WTC11 (cell line): Measurements from ENCODE around the gene TERB2. TPM values are rescaled to one million over a fixed set of nuclear protein-coding genes. Genes with fewer than 3 reads are reported as not detected.

ENCODE experiments used
- ATAC-seq: fragments of 200-7000 bp; cut with Tn5 transposase; 2 replicates; pipeline ENCODE4 v1.10.0; 2021; ENCODE audit warnings: mild to moderate bottlenecking, moderate library complexity
- CTCF ChIA-PET: fragments of 300-600 bp; sonication (Branson Sonifier 250); formaldehyde crosslinking; loops from one replicate; lab custom pipeline; 2021; ENCODE audit warnings: antibody characterized with exemption; lab: Charles Lee
- POLR2A ChIA-PET: fragments of 350-600 bp; sonication (Branson Sonifier 250); formaldehyde crosslinking; loops from one replicate; lab custom pipeline; 2021; ENCODE audit warnings: antibody characterized with exemption; lab: Charles Lee
- DNase-seq: peaks from one replicate; pipeline ENCODE4 v3.0.0; 2021; ENCODE audit warnings: low spot score
- H3K27ac Mint-ChIP-seq: 2 replicates; pipeline ENCODE4 v1.8.0; 2021; ENCODE audit warnings: mixed read lengths
- H3K27me3 Mint-ChIP-seq: 2 replicates; pipeline ENCODE4 v1.8.0; 2021; ENCODE audit warnings: low read depth, mild to moderate bottlenecking, moderate library complexity, mixed read lengths
- H3K36me3 Mint-ChIP-seq: 2 replicates; pipeline ENCODE4 v1.8.0; 2021; ENCODE audit warnings: mixed read lengths
- H3K4me1 Mint-ChIP-seq: 2 replicates; pipeline ENCODE4 v1.8.0; 2022; ENCODE audit warnings: mixed read lengths
- H3K4me3 Mint-ChIP-seq: 2 replicates; pipeline ENCODE4 v1.8.0; 2021; ENCODE audit warnings: mild to moderate bottlenecking, moderate library complexity, mixed read lengths
- H3K9me3 Mint-ChIP-seq: 2 replicates; pipeline ENCODE4 v1.8.0; 2021; ENCODE audit warnings: mixed read lengths
- ATF6 ChIP-seq: sonication (generic); formaldehyde crosslinking; IDR thresholded peaks from 2 replicates; pipeline ENCODE4 v1.8.1; 2023; ENCODE audit warnings: mild to moderate bottlenecking, missing genetic modification reagents
- CREB1 ChIP-seq: sonication (generic); formaldehyde crosslinking; IDR thresholded peaks from 2 replicates; pipeline ENCODE4 v1.8.0; 2023; ENCODE audit warnings: mild to moderate bottlenecking, missing genetic modification reagents
- JUN ChIP-seq: sonication (generic); formaldehyde crosslinking; IDR thresholded peaks from 2 replicates; pipeline ENCODE4 v1.8.0; 2023; ENCODE audit warnings: mild to moderate bottlenecking, missing genetic modification reagents
- MYBL2 ChIP-seq: sonication (generic); formaldehyde crosslinking; IDR thresholded peaks from 2 replicates; pipeline ENCODE4 v1.8.1; 2023; ENCODE audit warnings: mild to moderate bottlenecking, moderate library complexity, missing genetic modification reagents
- SMAD3 ChIP-seq: sonication (generic); formaldehyde crosslinking; IDR thresholded peaks from 2 replicates; pipeline ENCODE4 v1.8.0; 2022; ENCODE audit warnings: missing genetic modification reagents, mild to moderate bottlenecking, borderline replicate concordance
- SMAD4 ChIP-seq: sonication (generic); formaldehyde crosslinking; IDR thresholded peaks from 2 replicates; pipeline ENCODE4 v1.8.0; 2022; ENCODE audit warnings: mild to moderate bottlenecking, missing genetic modification reagents
- SP1 ChIP-seq: sonication (generic); formaldehyde crosslinking; conservative IDR thresholded peaks from 2 replicates; pipeline ENCODE4 v1.8.1; 2022; ENCODE audit warnings: missing genetic modification reagents
- USF2 ChIP-seq: sonication (generic); formaldehyde crosslinking; IDR thresholded peaks from 2 replicates; pipeline ENCODE4 v1.8.1; 2023; ENCODE audit warnings: mild to moderate bottlenecking, missing genetic modification reagents, moderate library complexity
- ZNF263 ChIP-seq: sonication (generic); formaldehyde crosslinking; IDR thresholded peaks from 2 replicates; pipeline ENCODE4 v1.8.1; 2022; ENCODE audit warnings: low read depth, mild to moderate bottlenecking, moderate library complexity, missing genetic modification reagents
- ZNF512 ChIP-seq: sonication (generic); formaldehyde crosslinking; IDR thresholded peaks from 2 replicates; pipeline ENCODE4 v1.8.1; 2022; ENCODE audit warnings: missing genetic modification reagents, borderline replicate concordance
- total RNA-seq: library from RNA; stranded (reverse); gene quantifications from 3 replicates; pipeline ENCODE4 v1.2.3, GENCODE V29; 2021
- TF ChIP-seq, protein P1 (sequence below): sonication (generic); formaldehyde crosslinking; IDR thresholded peaks from 2 replicates; pipeline ENCODE4 v1.8.0; 2023; ENCODE audit warnings: missing genetic modification reagents, mild to moderate bottlenecking, borderline replicate concordance
- TF ChIP-seq, protein P2 (sequence below): sonication (generic); formaldehyde crosslinking; conservative IDR thresholded peaks from 2 replicates; pipeline ENCODE4 v1.8.1; 2022; ENCODE audit warnings: mild to moderate bottlenecking, missing genetic modification reagents
- TF ChIP-seq, protein P3 (sequence below): sonication (generic); formaldehyde crosslinking; IDR thresholded peaks from 2 replicates; pipeline ENCODE4 v1.8.1; 2023; ENCODE audit warnings: mild to moderate bottlenecking, moderate library complexity, missing genetic modification reagents
- TF ChIP-seq, protein P4 (sequence below): fragments of 250-450 bp; sonication (Bioruptor Pico); IDR thresholded peaks from 2 replicates; pipeline ENCODE4 v1.9.0; 2021; ENCODE audit warnings: mild to moderate bottlenecking
- TF ChIP-seq, protein P5 (sequence below): sonication (generic); formaldehyde crosslinking; IDR thresholded peaks from 2 replicates; pipeline ENCODE4 v1.8.1; 2022; ENCODE audit warnings: low read depth, missing genetic modification reagents, borderline replicate concordance
- TF ChIP-seq, protein P6 (sequence below): fragments of 250-450 bp; sonication (Bioruptor Pico); IDR thresholded peaks from 2 replicates; pipeline ENCODE4 v1.9.0; 2021; ENCODE audit warnings: mild to moderate bottlenecking, borderline replicate concordance

The TERB2 gene
- total RNA-seq, 1 experiment from 2014 or later, result not detected

- TF ChIP-seq, protein P1, sequence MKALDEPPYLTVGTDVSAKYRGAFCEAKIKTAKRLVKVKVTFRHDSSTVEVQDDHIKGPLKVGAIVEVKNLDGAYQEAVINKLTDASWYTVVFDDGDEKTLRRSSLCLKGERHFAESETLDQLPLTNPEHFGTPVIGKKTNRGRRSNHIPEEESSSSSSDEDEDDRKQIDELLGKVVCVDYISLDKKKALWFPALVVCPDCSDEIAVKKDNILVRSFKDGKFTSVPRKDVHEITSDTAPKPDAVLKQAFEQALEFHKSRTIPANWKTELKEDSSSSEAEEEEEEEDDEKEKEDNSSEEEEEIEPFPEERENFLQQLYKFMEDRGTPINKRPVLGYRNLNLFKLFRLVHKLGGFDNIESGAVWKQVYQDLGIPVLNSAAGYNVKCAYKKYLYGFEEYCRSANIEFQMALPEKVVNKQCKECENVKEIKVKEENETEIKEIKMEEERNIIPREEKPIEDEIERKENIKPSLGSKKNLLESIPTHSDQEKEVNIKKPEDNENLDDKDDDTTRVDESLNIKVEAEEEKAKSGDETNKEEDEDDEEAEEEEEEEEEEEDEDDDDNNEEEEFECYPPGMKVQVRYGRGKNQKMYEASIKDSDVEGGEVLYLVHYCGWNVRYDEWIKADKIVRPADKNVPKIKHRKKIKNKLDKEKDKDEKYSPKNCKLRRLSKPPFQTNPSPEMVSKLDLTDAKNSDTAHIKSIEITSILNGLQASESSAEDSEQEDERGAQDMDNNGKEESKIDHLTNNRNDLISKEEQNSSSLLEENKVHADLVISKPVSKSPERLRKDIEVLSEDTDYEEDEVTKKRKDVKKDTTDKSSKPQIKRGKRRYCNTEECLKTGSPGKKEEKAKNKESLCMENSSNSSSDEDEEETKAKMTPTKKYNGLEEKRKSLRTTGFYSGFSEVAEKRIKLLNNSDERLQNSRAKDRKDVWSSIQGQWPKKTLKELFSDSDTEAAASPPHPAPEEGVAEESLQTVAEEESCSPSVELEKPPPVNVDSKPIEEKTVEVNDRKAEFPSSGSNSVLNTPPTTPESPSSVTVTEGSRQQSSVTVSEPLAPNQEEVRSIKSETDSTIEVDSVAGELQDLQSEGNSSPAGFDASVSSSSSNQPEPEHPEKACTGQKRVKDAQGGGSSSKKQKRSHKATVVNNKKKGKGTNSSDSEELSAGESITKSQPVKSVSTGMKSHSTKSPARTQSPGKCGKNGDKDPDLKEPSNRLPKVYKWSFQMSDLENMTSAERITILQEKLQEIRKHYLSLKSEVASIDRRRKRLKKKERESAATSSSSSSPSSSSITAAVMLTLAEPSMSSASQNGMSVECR (CRISPR knock-in tag), result no peak
- TF ChIP-seq JUN (no peak), ZNF512 (CRISPR knock-in tag) (no peak), USF2 (CRISPR knock-in tag) (no peak), MYBL2 (CRISPR knock-in tag) (no peak), SMAD3 (no peak), CREB1 (CRISPR knock-in tag) (no peak), ATF6 (CRISPR knock-in tag) (no peak), SP1 (CRISPR knock-in tag) (no peak), SMAD4 (no peak)
- TF ChIP-seq, protein P2, sequence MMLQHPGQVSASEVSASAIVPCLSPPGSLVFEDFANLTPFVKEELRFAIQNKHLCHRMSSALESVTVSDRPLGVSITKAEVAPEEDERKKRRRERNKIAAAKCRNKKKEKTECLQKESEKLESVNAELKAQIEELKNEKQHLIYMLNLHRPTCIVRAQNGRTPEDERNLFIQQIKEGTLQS, result no peak
- TF ChIP-seq, protein P3, sequence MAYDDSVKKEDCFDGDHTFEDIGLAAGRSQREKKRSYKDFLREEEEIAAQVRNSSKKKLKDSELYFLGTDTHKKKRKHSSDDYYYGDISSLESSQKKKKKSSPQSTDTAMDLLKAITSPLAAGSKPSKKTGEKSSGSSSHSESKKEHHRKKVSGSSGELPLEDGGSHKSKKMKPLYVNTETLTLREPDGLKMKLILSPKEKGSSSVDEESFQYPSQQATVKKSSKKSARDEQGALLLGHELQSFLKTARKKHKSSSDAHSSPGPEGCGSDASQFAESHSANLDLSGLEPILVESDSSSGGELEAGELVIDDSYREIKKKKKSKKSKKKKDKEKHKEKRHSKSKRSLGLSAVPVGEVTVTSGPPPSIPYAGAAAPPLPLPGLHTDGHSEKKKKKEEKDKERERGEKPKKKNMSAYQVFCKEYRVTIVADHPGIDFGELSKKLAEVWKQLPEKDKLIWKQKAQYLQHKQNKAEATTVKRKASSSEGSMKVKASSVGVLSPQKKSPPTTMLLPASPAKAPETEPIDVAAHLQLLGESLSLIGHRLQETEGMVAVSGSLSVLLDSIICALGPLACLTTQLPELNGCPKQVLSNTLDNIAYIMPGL (CRISPR knock-in tag), result no peak
- TF ChIP-seq, protein P4, sequence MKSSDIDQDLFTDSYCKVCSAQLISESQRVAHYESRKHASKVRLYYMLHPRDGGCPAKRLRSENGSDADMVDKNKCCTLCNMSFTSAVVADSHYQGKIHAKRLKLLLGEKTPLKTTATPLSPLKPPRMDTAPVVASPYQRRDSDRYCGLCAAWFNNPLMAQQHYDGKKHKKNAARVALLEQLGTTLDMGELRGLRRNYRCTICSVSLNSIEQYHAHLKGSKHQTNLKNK (CRISPR knock-in tag), result no peak
These were observed 47.1 kb upstream of the TERB2 start (continued) for GRCh38 chr15:44909423-44909822.

GRCh38 chr15:44910981-44911625 lies 45.4 kb upstream of the TERB2 start:
- Mint-ChIP-seq H3K4me1 (no peaks in the 10 kb centered on the region), H3K4me3 (no peak overlapping the region), H3K27me3 (no peaks in the 10 kb centered on the region; the same call in 1 of the 2 replicates), H3K9me3 (peaks cover 16% of the 10 kb centered on the region), H3K27ac (no peak overlapping the region), H3K36me3 (no peaks in the 10 kb centered on the region; the same call in 1 of the 2 replicates)
- ChIA-PET CTCF (no interaction called here), POLR2A (no interaction called here)
- ATAC-seq (no peak), DNase-seq (no peak)
- TF ChIP-seq ZNF263 (CRISPR knock-in tag), result no peak
- TF ChIP-seq, protein P5, sequence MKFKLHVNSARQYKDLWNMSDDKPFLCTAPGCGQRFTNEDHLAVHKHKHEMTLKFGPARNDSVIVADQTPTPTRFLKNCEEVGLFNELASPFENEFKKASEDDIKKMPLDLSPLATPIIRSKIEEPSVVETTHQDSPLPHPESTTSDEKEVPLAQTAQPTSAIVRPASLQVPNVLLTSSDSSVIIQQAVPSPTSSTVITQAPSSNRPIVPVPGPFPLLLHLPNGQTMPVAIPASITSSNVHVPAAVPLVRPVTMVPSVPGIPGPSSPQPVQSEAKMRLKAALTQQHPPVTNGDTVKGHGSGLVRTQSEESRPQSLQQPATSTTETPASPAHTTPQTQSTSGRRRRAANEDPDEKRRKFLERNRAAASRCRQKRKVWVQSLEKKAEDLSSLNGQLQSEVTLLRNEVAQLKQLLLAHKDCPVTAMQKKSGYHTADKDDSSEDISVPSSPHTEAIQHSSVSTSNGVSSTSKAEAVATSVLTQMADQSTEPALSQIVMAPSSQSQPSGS, result no peak
- TF ChIP-seq, protein P6, sequence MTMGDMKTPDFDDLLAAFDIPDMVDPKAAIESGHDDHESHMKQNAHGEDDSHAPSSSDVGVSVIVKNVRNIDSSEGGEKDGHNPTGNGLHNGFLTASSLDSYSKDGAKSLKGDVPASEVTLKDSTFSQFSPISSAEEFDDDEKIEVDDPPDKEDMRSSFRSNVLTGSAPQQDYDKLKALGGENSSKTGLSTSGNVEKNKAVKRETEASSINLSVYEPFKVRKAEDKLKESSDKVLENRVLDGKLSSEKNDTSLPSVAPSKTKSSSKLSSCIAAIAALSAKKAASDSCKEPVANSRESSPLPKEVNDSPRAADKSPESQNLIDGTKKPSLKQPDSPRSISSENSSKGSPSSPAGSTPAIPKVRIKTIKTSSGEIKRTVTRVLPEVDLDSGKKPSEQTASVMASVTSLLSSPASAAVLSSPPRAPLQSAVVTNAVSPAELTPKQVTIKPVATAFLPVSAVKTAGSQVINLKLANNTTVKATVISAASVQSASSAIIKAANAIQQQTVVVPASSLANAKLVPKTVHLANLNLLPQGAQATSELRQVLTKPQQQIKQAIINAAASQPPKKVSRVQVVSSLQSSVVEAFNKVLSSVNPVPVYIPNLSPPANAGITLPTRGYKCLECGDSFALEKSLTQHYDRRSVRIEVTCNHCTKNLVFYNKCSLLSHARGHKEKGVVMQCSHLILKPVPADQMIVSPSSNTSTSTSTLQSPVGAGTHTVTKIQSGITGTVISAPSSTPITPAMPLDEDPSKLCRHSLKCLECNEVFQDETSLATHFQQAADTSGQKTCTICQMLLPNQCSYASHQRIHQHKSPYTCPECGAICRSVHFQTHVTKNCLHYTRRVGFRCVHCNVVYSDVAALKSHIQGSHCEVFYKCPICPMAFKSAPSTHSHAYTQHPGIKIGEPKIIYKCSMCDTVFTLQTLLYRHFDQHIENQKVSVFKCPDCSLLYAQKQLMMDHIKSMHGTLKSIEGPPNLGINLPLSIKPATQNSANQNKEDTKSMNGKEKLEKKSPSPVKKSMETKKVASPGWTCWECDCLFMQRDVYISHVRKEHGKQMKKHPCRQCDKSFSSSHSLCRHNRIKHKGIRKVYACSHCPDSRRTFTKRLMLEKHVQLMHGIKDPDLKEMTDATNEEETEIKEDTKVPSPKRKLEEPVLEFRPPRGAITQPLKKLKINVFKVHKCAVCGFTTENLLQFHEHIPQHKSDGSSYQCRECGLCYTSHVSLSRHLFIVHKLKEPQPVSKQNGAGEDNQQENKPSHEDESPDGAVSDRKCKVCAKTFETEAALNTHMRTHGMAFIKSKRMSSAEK (CRISPR knock-in tag), result no peak
